H1 (cell line): Measurements from ENCODE around the gene MALT1. TPM values are rescaled to one million over a fixed set of nuclear protein-coding genes. Genes with fewer than 3 reads are reported as not detected.
"Not testable (repeated sequence)": the region's sequence is repeated elsewhere in the genome, so short reads cannot be mapped to it uniquely, and the experiment has no call there.

Experiments used
- CTCF ChIA-PET: fragments of 300-600 bp; sonication (Branson Sonifier 250); formaldehyde crosslinking; loops from one replicate; lab custom pipeline; 2021; ENCODE audit not compliant: partially characterized antibody; lab: Charles Lee
- POLR2A ChIA-PET: fragments of 300-600 bp; sonication (Branson Sonifier 250); formaldehyde crosslinking; loops from one replicate; lab custom pipeline; 2021; ENCODE audit warnings: inconsistent platforms; ENCODE audit not compliant: partially characterized antibody; lab: Charles Lee
- DNase-seq, 2 experiments: peaks; one replicate each; pipeline versions ENCODE4 v3.0.0 to v3.0.0-alpha.2; 2010 to 2022; ENCODE audit warnings: low spot score in 2 of 2, low read depth in 1 of 2, mixed read lengths in 1 of 2
- FAIRE-seq: peaks from 2 replicates; lab custom pipeline; 2011; peaks lifted over from hg19 to GRCh38; lab: Jason Lieb, UNC
- H2AFZ ChIP-seq: 2 replicates; pipeline ENCODE4 v1.8.1; 2012; ENCODE audit warnings: low read length, inconsistent platforms
- H2AK5ac ChIP-seq: 2 replicates; pipeline ENCODE4 v1.6.1; 2013; ENCODE audit warnings: low read depth, low read length
- H2BK120ac ChIP-seq: replicated peaks from 2 replicates; pipeline ENCODE3; 2013; ENCODE audit warnings: low read depth, low read length, inconsistent platforms
- H2BK12ac ChIP-seq: 2 replicates; pipeline ENCODE4 v1.6.1; 2013; ENCODE audit warnings: low read depth, low read length
- H2BK15ac ChIP-seq: 2 replicates; pipeline ENCODE4 v1.6.1; 2013; ENCODE audit warnings: low read length
- H2BK20ac ChIP-seq: 2 replicates; pipeline ENCODE4 v1.6.1; 2013; ENCODE audit warnings: low read length
- H2BK5ac ChIP-seq: 2 replicates; pipeline ENCODE4 v1.6.1; 2013; ENCODE audit warnings: low read depth, low read length
- H3K14ac ChIP-seq: 2 replicates; pipeline ENCODE4 v1.6.1; 2013; ENCODE audit warnings: inconsistent platforms; ENCODE audit not compliant: insufficient read length
- H3K18ac ChIP-seq: 2 replicates; pipeline ENCODE4 v1.6.1; 2013; ENCODE audit warnings: low read length; ENCODE audit errors: extremely low read depth
- H3K23ac ChIP-seq: 2 replicates; pipeline ENCODE4 v1.6.1; 2013; ENCODE audit warnings: inconsistent platforms; ENCODE audit not compliant: insufficient read length
- H3K23me2 ChIP-seq: 2 replicates; pipeline ENCODE4 v1.6.1; 2013; ENCODE audit warnings: low read depth, low read length
- H3K27ac ChIP-seq: 2 replicates; pipeline ENCODE4 v1.6.1; 2011; ENCODE audit warnings: low read depth, low read length, inconsistent platforms
- H3K27me3 ChIP-seq, 4 experiments: replicated peaks in 1 of 4; 1 replicate in 1 of 4; 2 replicates in 3 of 4; pipeline versions ENCODE4 v1.6.1 to v1.8.1; 2011 to 2013; ENCODE audit warnings: low read length in 3 of 4, mild to moderate bottlenecking in 3 of 4, inconsistent platforms in 2 of 4, mixed read lengths in 2 of 4, moderate library complexity in 1 of 4; ENCODE audit not compliant: control insufficient read depth in 3 of 4, insufficient read depth in 3 of 4; ENCODE audit errors: extremely low read depth in 1 of 4
- H3K36me3 ChIP-seq, 4 experiments: 2 replicates each; pipeline versions ENCODE4 v1.6.1 to v1.8.1; 2011 to 2013; ENCODE audit warnings: mild to moderate bottlenecking in 4 of 4, low read length in 3 of 4, moderate library complexity in 2 of 4, control low read depth in 1 of 4, inconsistent platforms in 1 of 4; ENCODE audit not compliant: insufficient read depth in 4 of 4, control insufficient read depth in 2 of 4
- H3K4ac ChIP-seq: replicated peaks from 2 replicates; pipeline ENCODE3; 2013; ENCODE audit warnings: low read length, low read depth, mixed read lengths, inconsistent platforms; ENCODE audit not compliant: insufficient read length
- H3K4me1 ChIP-seq, 4 experiments: replicated peaks in 1 of 4; 1 replicate in 1 of 4; 2 replicates in 3 of 4; pipeline versions ENCODE4 v1.6.1 to v1.8.1; 2011 to 2013; ENCODE audit warnings: low read length in 3 of 4, inconsistent platforms in 2 of 4, mixed read lengths in 1 of 4; ENCODE audit not compliant: insufficient read depth in 4 of 4, control insufficient read depth in 3 of 4
- H3K4me2 ChIP-seq, 2 experiments: 2 replicates each; pipeline versions ENCODE4 v1.6.1 to v1.8.1; 2011 to 2013; ENCODE audit warnings: low read depth in 2 of 2, low read length in 2 of 2, control low read depth in 1 of 2, inconsistent platforms in 1 of 2, mild to moderate bottlenecking in 1 of 2; ENCODE audit not compliant: insufficient read depth in 1 of 2
- H3K4me3 ChIP-seq, 4 experiments: fragments of 200-600, 300-600 bp in 1 of 4; sonication (generic), shearing (Covaris generic), sonication (Bioruptor Twin) in 1 of 4; 2 replicates each; pipeline versions ENCODE4 v1.5.1 to v1.8.1; 2011 to 2016; ENCODE audit warnings: low read length in 4 of 4, low read depth in 3 of 4, control low read depth in 2 of 4, inconsistent platforms in 2 of 4, mild to moderate bottlenecking in 2 of 4, mixed read lengths in 1 of 4, moderate library complexity in 1 of 4; ENCODE audit not compliant: insufficient read depth in 2 of 4; ENCODE audit errors: extremely low read depth in 1 of 4
- H3K56ac ChIP-seq: replicated peaks from 2 replicates; pipeline ENCODE3; 2013; ENCODE audit warnings: low read depth, mild to moderate bottlenecking, mixed read lengths, low read length, inconsistent platforms; ENCODE audit not compliant: insufficient read length
- H3K79me1 ChIP-seq: 2 replicates; pipeline ENCODE4 v1.6.1; 2013; ENCODE audit warnings: low read depth, low read length, control low read depth
- H3K79me2 ChIP-seq, 2 experiments: 2 replicates each; pipeline versions ENCODE4 v1.6.1 to v1.8.1; 2012 to 2013; ENCODE audit warnings: low read length in 2 of 2, mild to moderate bottlenecking in 2 of 2, inconsistent platforms in 1 of 2; ENCODE audit not compliant: insufficient read depth in 2 of 2, control insufficient read depth in 1 of 2
- H3K9ac ChIP-seq, 4 experiments: replicated peaks in 1 of 4; 1 replicate in 1 of 4; 2 replicates in 3 of 4; pipeline versions ENCODE4 v1.6.1 to v1.8.1; 2011 to 2013; ENCODE audit warnings: low read depth in 3 of 4, low read length in 3 of 4, control low read depth in 2 of 4, mild to moderate bottlenecking in 2 of 4, moderate library complexity in 2 of 4, inconsistent platforms in 1 of 4; ENCODE audit errors: extremely low read depth in 1 of 4
- H3K9me3 ChIP-seq, 2 experiments: 2 replicates each; pipeline versions ENCODE4 v1.6.1 to v1.8.1; 2012 to 2013; ENCODE audit warnings: mild to moderate bottlenecking in 2 of 2, moderate library complexity in 2 of 2, control low read depth in 1 of 2, inconsistent platforms in 1 of 2, low read depth in 1 of 2, low read length in 1 of 2, mixed read lengths in 1 of 2; ENCODE audit not compliant: insufficient read depth in 2 of 2
- H4K20me1 ChIP-seq, 2 experiments: replicated peaks in 1 of 2; 2 replicates each; pipeline versions ENCODE3 to v1.8.1; 2011 to 2013; ENCODE audit warnings: inconsistent platforms in 2 of 2, low read length in 2 of 2, mild to moderate bottlenecking in 1 of 2; ENCODE audit not compliant: insufficient read depth in 2 of 2, control insufficient read depth in 1 of 2
- H4K5ac ChIP-seq: 2 replicates; pipeline ENCODE4 v1.6.1; 2013; ENCODE audit warnings: low read length, low read depth, mixed read lengths, inconsistent platforms; ENCODE audit not compliant: insufficient read length
- H4K8ac ChIP-seq: 2 replicates; pipeline ENCODE4 v1.8.0; 2013; ENCODE audit warnings: mild to moderate bottlenecking, moderate library complexity, low read length, inconsistent platforms; ENCODE audit not compliant: insufficient read depth; ENCODE audit errors: extremely low read depth
- H4K91ac ChIP-seq: replicated peaks from 2 replicates; pipeline ENCODE3; 2013; ENCODE audit warnings: low read length, mixed read lengths, inconsistent platforms; ENCODE audit not compliant: insufficient read length
- WGBS, 2 experiments: shearing (Covaris generic) in 1 of 2; methylation state at CpG; one replicate each; pipeline versions ENCODE4 v1.1.6 to v1.1.7; 2013 to 2015; ENCODE audit warnings: low lambda C conversion rate in 2 of 2, mixed read lengths in 2 of 2, inconsistent platforms in 1 of 2, low coverage in 1 of 2, missing lambda C conversion rate in 1 of 2; ENCODE audit not compliant: insufficient replicate concordance in 2 of 2, insufficient coverage in 1 of 2, insufficient read length in 1 of 2; ENCODE audit errors: extremely low coverage in 1 of 2, missing lambda C conversion rate in 1 of 2; 5-methylcytosine and 5-hydroxymethylcytosine counted together
- polyA plus RNA-seq, 7 experiments: library from polyadenylated mRNA; depleted of rRNA in 3 of 7; stranded (reverse) in 5 of 7; unstranded in 2 of 7; fragments of >200 nt in 5 of 7; fragments of 200-250 nt in 2 of 7; gene quantifications; 1 replicate in 5 of 7; 2 replicates in 1 of 7; 4 replicates in 1 of 7; pipeline versions ENCODE4 v1.2.1 to v1.2.3, GENCODE V29; 2011 to 2013; ENCODE audit warnings: missing spikeins in 2 of 7, mixed read lengths in 2 of 7
- total RNA-seq: library from RNA; stranded (reverse); fragmentation: NEBNext Ultra II Directional; extraction: Animal tissue kit (Norgen Biotek cat#: 25700); gene quantifications from 2 replicates; pipeline ENCODE4 v1.2.1, GENCODE V29; 2021

MALT1 gene
- total and polyA plus RNA-seq, 2 of the 8 experiments (the other 6 are each of a cell fraction or from before 2014, with no cell fraction given): 10.7 to 25.9 TPM

DNA sequence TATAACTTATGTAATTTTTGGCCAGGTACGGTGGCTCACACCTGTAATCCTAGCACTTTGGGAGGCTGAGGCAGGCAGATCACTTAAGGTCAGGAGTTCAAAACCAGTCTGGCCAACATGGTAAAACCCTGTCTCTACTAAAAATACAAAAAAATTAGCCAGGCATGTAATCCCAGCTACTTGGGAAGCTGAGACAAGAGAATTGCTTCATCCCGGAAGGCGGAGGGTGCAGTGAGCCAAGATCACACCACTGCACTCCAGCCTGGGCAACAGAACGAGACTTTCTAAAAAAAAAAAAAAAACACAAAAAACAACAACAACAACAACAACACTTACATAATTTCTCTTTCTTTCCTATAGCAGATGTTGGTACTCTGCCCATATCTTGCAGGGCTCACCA, 105.3 kb downstream of the MALT1 start:
- not testable (repeated sequence) for H3K4me1 ChIP-seq, H2BK120ac ChIP-seq, H2AK5ac ChIP-seq, H3K14ac ChIP-seq, H3K4me2 ChIP-seq, H4K20me1 ChIP-seq, H2BK12ac ChIP-seq, H3K23ac ChIP-seq, H3K9ac ChIP-seq, FAIRE-seq, H3K9me3 ChIP-seq, H3K27ac ChIP-seq, H3K36me3 ChIP-seq, H4K5ac ChIP-seq, H3K4me3 ChIP-seq, H3K4ac ChIP-seq, H2AFZ ChIP-seq, H3K79me2 ChIP-seq, H2BK5ac ChIP-seq, DNase-seq, H2BK20ac ChIP-seq, H3K18ac ChIP-seq, H2BK15ac ChIP-seq, H3K23me2 ChIP-seq, H3K27me3 ChIP-seq, H4K8ac ChIP-seq, H3K56ac ChIP-seq, H4K91ac ChIP-seq, H3K79me1 ChIP-seq
- CTCF ChIA-PET: interaction anchor here (0.6 to 26.9 kb wide), 11 partner anchors 7 to 347 kb away, joined by 3 to 591 read pairs (median 4); no protein-coding TSS in a partner anchor
- 73% methylated on average over 4 of the region's 4 CpGs; no CpG with 5 or more reads in 1 of the 2 experiments for WGBS, 2 experiments
- POLR2A ChIA-PET: interaction anchor here (0.6 to 1.6 kb wide), 3 partner anchors 88 to 93 kb away, joined by 3 to 5 read pairs (median 5); partner anchors contain the start of gene ZNF532
